H1 (cell line): ENCODE results near the gene PDYN. TPM values are rescaled to one million over a fixed set of nuclear protein-coding genes. Genes with fewer than 3 reads are reported as not detected.

Source experiments
- ATF3 ChIP-seq: IDR thresholded peaks from 2 replicates; pipeline ENCODE4 v1.6.1; 2011; ENCODE audit warnings: low read depth, mild to moderate bottlenecking, low read length; ENCODE audit not compliant: insufficient read depth
- CTBP2 ChIP-seq: IDR thresholded peaks from 2 replicates; pipeline ENCODE4 v1.7.0; 2011; ENCODE audit warnings: borderline replicate concordance, mild to moderate bottlenecking, moderate library complexity, mixed read lengths, low read length; ENCODE audit not compliant: insufficient read depth, insufficient read length
- RBBP5 ChIP-seq: IDR thresholded peaks from 2 replicates; pipeline ENCODE4 v1.7.1; 2012; ENCODE audit warnings: low read depth, mild to moderate bottlenecking, inconsistent platforms, low read length, moderate library complexity, borderline replicate concordance
- TAF7 ChIP-seq: optimal IDR thresholded peaks from 2 replicates; pipeline ENCODE3; 2011; ENCODE audit warnings: low read depth, mild to moderate bottlenecking, inconsistent platforms, low read length, moderate library complexity, borderline replicate concordance
- polyA plus RNA-seq, 7 experiments: library from polyadenylated mRNA; depleted of rRNA in 3 of 7; stranded (reverse) in 5 of 7; unstranded in 2 of 7; fragments of >200 nt in 5 of 7; fragments of 200-250 nt in 2 of 7; gene quantifications; 1 replicate in 5 of 7; 2 replicates in 1 of 7; 4 replicates in 1 of 7; pipeline versions ENCODE4 v1.2.1 to v1.2.3, GENCODE V29; 2011 to 2013; ENCODE audit warnings: missing spikeins in 2 of 7, mixed read lengths in 2 of 7
- total RNA-seq: library from RNA; stranded (reverse); fragmentation: NEBNext Ultra II Directional; extraction: Animal tissue kit (Norgen Biotek cat#: 25700); gene quantifications from 2 replicates; pipeline ENCODE4 v1.2.1, GENCODE V29; 2021

PDYN gene
- total and polyA plus RNA-seq, 2 of the 8 experiments (the other 6 are each of a cell fraction or from before 2014, with no cell fraction given), result 0.54 to 0.60 TPM

DNA sequence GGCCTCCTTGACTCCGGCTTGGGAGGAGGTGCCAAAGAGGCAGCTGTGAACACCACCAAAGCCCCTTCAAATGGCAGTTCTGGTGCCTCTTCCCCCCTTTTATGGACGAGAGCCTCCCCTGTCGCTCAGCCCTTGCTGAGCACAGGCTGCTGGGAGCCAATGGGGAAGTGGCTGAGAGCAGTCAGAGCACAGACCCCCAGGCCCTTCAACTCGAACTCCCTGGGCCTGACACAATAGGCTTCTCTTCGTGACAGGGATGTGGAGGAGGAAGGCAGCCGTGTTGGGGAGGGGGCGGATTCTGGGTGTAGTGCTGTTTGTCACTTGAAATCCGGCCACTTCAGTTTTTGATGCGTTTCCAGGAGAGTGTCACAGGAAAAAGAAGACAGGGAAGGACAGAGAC, at the start of gene PDYN (continued):
- TF ChIP-seq CTBP2, result no peak
- no peak for TF ChIP-seq TAF7
- no peak for TF ChIP-seq ATF3
- no peak for TF ChIP-seq RBBP5
